Esophagus squamous epithelium (tissue), 5 donors: ENCODE measurements around the gene PDE9A. TPM values are rescaled to one million over a fixed set of nuclear protein-coding genes. Genes with fewer than 3 reads are reported as not detected.

Experiments used
- DNase-seq: peaks from one replicate; lab custom pipeline; 2025; lab: John Stamatoyannopoulos, UW
- H3K27ac ChIP-seq, 4 donors: fragments of 200-600 bp; sonication (generic); one replicate each; pipeline ENCODE4 v1.5.1; 2016 to 2019; ENCODE audit warnings: mild to moderate bottlenecking in 1 of 4
- H3K27me3 ChIP-seq, 4 donors: fragments of 200-600 bp; sonication (generic); 1 replicate in 3 of 4; 2 replicates in 1 of 4; pipeline versions ENCODE4 v1.5.1 to v1.6.0; 2017 to 2021; ENCODE audit warnings: antibody characterized with exemption in 1 of 4
- H3K36me3 ChIP-seq, 3 donors: fragments of 200-600 bp; sonication (generic); one replicate each; pipeline ENCODE4 v1.5.1; 2016 to 2019
- H3K4me1 ChIP-seq, 3 donors: fragments of 200-600 bp; sonication (generic); one replicate each; pipeline ENCODE4 v1.5.1; 2017 to 2019
- H3K4me3 ChIP-seq, 4 donors: fragments of 200-600 bp; sonication (generic); 1 replicate in 3 of 4; 2 replicates in 1 of 4; pipeline ENCODE4 v1.5.1; 2016 to 2019; ENCODE audit warnings: mild to moderate bottlenecking in 2 of 4, moderate library complexity in 1 of 4
- H3K9me3 ChIP-seq, 3 donors: fragments of 200-600 bp; sonication (generic); one replicate each; pipeline ENCODE4 v1.5.1; 2016 to 2019
- CTCF ChIP-seq, 6 experiments: fragments of 450-650 bp in 4 of 6; fragments of 200-600 bp in 2 of 6; sonication (generic) in 2 of 6; IDR thresholded peaks; one replicate each; pipeline ENCODE4 v1.5.1; 2016 to 2019; ENCODE audit warnings: antibody characterized with exemption in 6 of 6, mild to moderate bottlenecking in 4 of 6, moderate library complexity in 4 of 6
- POLR2A ChIP-seq, 4 donors: fragments of 450-650 bp; IDR thresholded peaks; one replicate each; pipeline ENCODE4 v1.6.1; 2017; ENCODE audit warnings: antibody characterized with exemption in 4 of 4, mild to moderate bottlenecking in 4 of 4, moderate library complexity in 3 of 4
- WGBS, 2 donors: methylation state at CpG; one replicate each; pipeline ENCODE4 v1.1.5; 2018; 5-methylcytosine and 5-hydroxymethylcytosine counted together
- intact Hi-C: fragments of 100-400 bp; cut with DNase I; formaldehyde crosslinking; loops from one replicate; pipeline ENCODE4 v1.15.0; 2022
- total RNA-seq, 4 donors: library from RNA; depleted of rRNA; stranded (reverse); fragments of >200 nt; gene quantifications; one replicate each; pipeline ENCODE4 v1.1.0, GENCODE V29; 2016
- donor health status: DM: yes; HTN: yes; CAD: no.

The PDE9A gene
- total RNA-seq, 4 donors from 2014 or later = 0.61 to 2.9 (median 1.8) TPM

- Histone ChIP-seq H3K27ac (no peak overlapping the region), H3K4me3 (no peak overlapping the region), H3K27me3 (no peaks in the 10 kb centered on the region), H3K4me1 (peaks cover 0 to 12% (median 0%) of the 10 kb centered on the region in 3 donors), H3K36me3 (no peaks in the 10 kb centered on the region), H3K9me3 (no peaks in the 10 kb centered on the region)
- no peak for DNase-seq
- TF ChIP-seq CTCF (IDR thresholded peaks at IDR 0.05) (no peak), POLR2A (IDR thresholded peaks at IDR 0.05) (no peak)
- 78 to 86% methylated on average over 9 of the region's 9 CpGs for WGBS, 2 donors
- intact Hi-C loops = no loop called here
These were observed 45.3 kb downstream of the PDE9A start for GRCh38 chr21:42698733-42699132.

- Histone ChIP-seq H3K36me3 (no peaks in the 10 kb centered on the region), H3K9me3 (no peaks in the 10 kb centered on the region), H3K4me1 (peaks cover 0 to 12% (median 0%) of the 10 kb centered on the region in 3 donors), H3K27ac (no peak overlapping the region), H3K27me3 (no peaks in the 10 kb centered on the region), H3K4me3 (no peak overlapping the region)
- WGBS, 2 donors = 88% methylated on average over 5 of the region's 6 CpGs
- intact Hi-C loops = no loop called here
- no peak for DNase-seq
- TF ChIP-seq CTCF (IDR thresholded peaks at IDR 0.05) (no peak), POLR2A (IDR thresholded peaks at IDR 0.05) (no peak)
These were observed 45.8 kb downstream of the PDE9A start for GRCh38 chr21:42699196-42699595.

- intact Hi-C loops = no loop called here
- DNase-seq = no peak
These were observed 48.5 kb downstream of the PDE9A start for GRCh38 chr21:42701706-42702456.

GRCh38 chr21:42702720-42703119 lies 49.3 kb downstream of the PDE9A start:
- WGBS, 2 donors = 80 to 91% methylated on average over 6 to 8 of the region's 9 CpGs
- intact Hi-C loops = no loop called here
- TF ChIP-seq CTCF (IDR thresholded peaks at IDR 0.05) (no peak), POLR2A (IDR thresholded peaks at IDR 0.05) (no peak)
- Histone ChIP-seq H3K4me3 (no peak overlapping the region), H3K9me3 (no peaks in the 10 kb centered on the region), H3K27me3 (no peaks in the 10 kb centered on the region), H3K4me1 (no peaks in the 10 kb centered on the region), H3K27ac (no peak overlapping the region), H3K36me3 (no peaks in the 10 kb centered on the region)
- DNase-seq = no peak

More at GRCh38 chr21:42701706-42702456, 48.5 kb downstream of the PDE9A start:
- Histone ChIP-seq H3K9me3 (no peaks in the 10 kb centered on the region), H3K4me3 (no peak overlapping the region), H3K27ac (no peak overlapping the region), H3K27me3 (no peaks in the 10 kb centered on the region), H3K4me1 (no peaks in the 10 kb centered on the region), H3K36me3 (no peaks in the 10 kb centered on the region)
- WGBS, 2 donors = 83 to 94% methylated on average over 7 of the region's 7 CpGs
- TF ChIP-seq CTCF (IDR thresholded peaks at IDR 0.05) = no peak
- no peak for TF ChIP-seq POLR2A (IDR thresholded peaks at IDR 0.05)

GRCh38 chr21:42703136-42703908 lies 49.9 kb downstream of the PDE9A start:
- Histone ChIP-seq H3K36me3 (no peaks in the 10 kb centered on the region), H3K4me1 (no peaks in the 10 kb centered on the region), H3K27ac (no peak overlapping the region), H3K4me3 (no peak overlapping the region), H3K27me3 (no peaks in the 10 kb centered on the region), H3K9me3 (no peaks in the 10 kb centered on the region)
- TF ChIP-seq CTCF (IDR thresholded peaks at IDR 0.05) (no peak), POLR2A (IDR thresholded peaks at IDR 0.05) (no peak)
- intact Hi-C loops = no loop called here
- WGBS, 2 donors = 89 to 95% methylated on average over 14 to 19 of the region's 24 CpGs
- no peak for DNase-seq
